GM06990 (cell line): ENCODE results near the gene CYP2C9.

ENCODE experiments used
- DNase-seq: peaks from one replicate; pipeline ENCODE4 v3.0.0-alpha.2; 2011; ENCODE audit not compliant: insufficient read length; ENCODE audit errors: extremely low read depth
- H3K27me3 ChIP-seq: replicated peaks from 2 replicates; pipeline ENCODE4 v1.6.0; 2011; ENCODE audit warnings: low read length; ENCODE audit not compliant: control insufficient read depth, insufficient read depth
- H3K36me3 ChIP-seq: 2 replicates; pipeline ENCODE4 v1.5.1; 2011; ENCODE audit warnings: low read length; ENCODE audit not compliant: control insufficient read depth, insufficient read depth
- H3K4me3 ChIP-seq: replicated peaks from 2 replicates; pipeline ENCODE4 v1.5.1; 2011; ENCODE audit warnings: low read depth, mild to moderate bottlenecking, control low read depth, low read length
- CTCF ChIP-seq: IDR thresholded peaks from 2 replicates; pipeline ENCODE4 v1.5.1; 2011; ENCODE audit warnings: low read length, control low read depth, mild to moderate bottlenecking, inconsistent platforms; ENCODE audit not compliant: insufficient read depth, poor library complexity, severe bottlenecking

The CYP2C9 gene

GRCh38 chr10:94991243-94991888, 52.9 kb downstream of the CYP2C9 start:
- Histone ChIP-seq H3K27me3 (no peaks in the 10 kb centered on the region), H3K4me3 (no peak overlapping the region), H3K36me3 (no peaks in the 10 kb centered on the region)
- no peak for DNase-seq
- TF ChIP-seq CTCF, result no peak

GRCh38 chr10:94992811-94993210, 54.4 kb downstream of the CYP2C9 start:
- Histone ChIP-seq H3K4me3 (no peak overlapping the region), H3K27me3 (no peaks in the 10 kb centered on the region), H3K36me3 (no peaks in the 10 kb centered on the region)
- no peak for DNase-seq
- no peak for TF ChIP-seq CTCF

GRCh38 chr10:94997741-94998174, 59.3 kb downstream of the CYP2C9 start:
- Histone ChIP-seq H3K36me3 (no peaks in the 10 kb centered on the region), H3K4me3 (no peak overlapping the region), H3K27me3 (no peaks in the 10 kb centered on the region)
- TF ChIP-seq CTCF, result no peak
- DNase-seq, result no peak

- TF ChIP-seq CTCF, result no peak
- H3K4me3 ChIP-seq, result no peak overlapping the region
- no peaks in the 10 kb centered on the region for H3K27me3 ChIP-seq
- no peak for DNase-seq
- H3K36me3 ChIP-seq, result no peaks in the 10 kb centered on the region
Observed at GRCh38 chr10:95026461-95026860, 88.0 kb downstream of the CYP2C9 start.

- Histone ChIP-seq H3K4me3 (no peak overlapping the region), H3K36me3 (no peaks in the 10 kb centered on the region), H3K27me3 (no peaks in the 10 kb centered on the region)
- DNase-seq, result no peak
- TF ChIP-seq CTCF, result no peak
Observed at GRCh38 chr10:95031656-95032055, 93.2 kb downstream of the CYP2C9 start.

- H3K4me3 ChIP-seq, result no peak overlapping the region
- no peaks in the 10 kb centered on the region for H3K27me3 ChIP-seq
- no peak for DNase-seq
- TF ChIP-seq CTCF, result no peak
- H3K36me3 ChIP-seq, result no peaks in the 10 kb centered on the region
Observed at GRCh38 chr10:95034401-95034800, 95.9 kb downstream of the CYP2C9 start.
